H1 (cell line): Measurements from ENCODE around the gene TMEM209. TPM values are rescaled to one million over a fixed set of nuclear protein-coding genes. Genes with fewer than 3 reads are reported as not detected.

Source experiments
- CTCF ChIA-PET: fragments of 300-600 bp; sonication (Branson Sonifier 250); formaldehyde crosslinking; loops from one replicate; lab custom pipeline; 2021; ENCODE audit not compliant: partially characterized antibody; lab: Charles Lee
- POLR2A ChIA-PET: fragments of 300-600 bp; sonication (Branson Sonifier 250); formaldehyde crosslinking; loops from one replicate; lab custom pipeline; 2021; ENCODE audit warnings: inconsistent platforms; ENCODE audit not compliant: partially characterized antibody; lab: Charles Lee
- DNase-seq, 2 experiments: peaks; one replicate each; pipeline versions ENCODE4 v3.0.0 to v3.0.0-alpha.2; 2010 to 2022; ENCODE audit warnings: low spot score in 2 of 2, low read depth in 1 of 2, mixed read lengths in 1 of 2
- FAIRE-seq: peaks from 2 replicates; lab custom pipeline; 2011; peaks lifted over from hg19 to GRCh38; lab: Jason Lieb, UNC
- H2AFZ ChIP-seq: 2 replicates; pipeline ENCODE4 v1.8.1; 2012; ENCODE audit warnings: low read length, inconsistent platforms
- H2AK5ac ChIP-seq: 2 replicates; pipeline ENCODE4 v1.6.1; 2013; ENCODE audit warnings: low read depth, low read length
- H2BK120ac ChIP-seq: replicated peaks from 2 replicates; pipeline ENCODE3; 2013; ENCODE audit warnings: low read depth, low read length, inconsistent platforms
- H2BK12ac ChIP-seq: 2 replicates; pipeline ENCODE4 v1.6.1; 2013; ENCODE audit warnings: low read depth, low read length
- H2BK15ac ChIP-seq: 2 replicates; pipeline ENCODE4 v1.6.1; 2013; ENCODE audit warnings: low read length
- H2BK20ac ChIP-seq: 2 replicates; pipeline ENCODE4 v1.6.1; 2013; ENCODE audit warnings: low read length
- H2BK5ac ChIP-seq: 2 replicates; pipeline ENCODE4 v1.6.1; 2013; ENCODE audit warnings: low read depth, low read length
- H3K14ac ChIP-seq: 2 replicates; pipeline ENCODE4 v1.6.1; 2013; ENCODE audit warnings: inconsistent platforms; ENCODE audit not compliant: insufficient read length
- H3K18ac ChIP-seq: 2 replicates; pipeline ENCODE4 v1.6.1; 2013; ENCODE audit warnings: low read length; ENCODE audit errors: extremely low read depth
- H3K23ac ChIP-seq: 2 replicates; pipeline ENCODE4 v1.6.1; 2013; ENCODE audit warnings: inconsistent platforms; ENCODE audit not compliant: insufficient read length
- H3K23me2 ChIP-seq: 2 replicates; pipeline ENCODE4 v1.6.1; 2013; ENCODE audit warnings: low read depth, low read length
- H3K27ac ChIP-seq: 2 replicates; pipeline ENCODE4 v1.6.1; 2011; ENCODE audit warnings: low read depth, low read length, inconsistent platforms
- H3K27me3 ChIP-seq, 4 experiments: replicated peaks in 1 of 4; 1 replicate in 1 of 4; 2 replicates in 3 of 4; pipeline versions ENCODE4 v1.6.1 to v1.8.1; 2011 to 2013; ENCODE audit warnings: low read length in 3 of 4, mild to moderate bottlenecking in 3 of 4, inconsistent platforms in 2 of 4, mixed read lengths in 2 of 4, moderate library complexity in 1 of 4; ENCODE audit not compliant: control insufficient read depth in 3 of 4, insufficient read depth in 3 of 4; ENCODE audit errors: extremely low read depth in 1 of 4
- H3K36me3 ChIP-seq, 4 experiments: 2 replicates each; pipeline versions ENCODE4 v1.6.1 to v1.8.1; 2011 to 2013; ENCODE audit warnings: mild to moderate bottlenecking in 4 of 4, low read length in 3 of 4, moderate library complexity in 2 of 4, control low read depth in 1 of 4, inconsistent platforms in 1 of 4; ENCODE audit not compliant: insufficient read depth in 4 of 4, control insufficient read depth in 2 of 4
- H3K4ac ChIP-seq: replicated peaks from 2 replicates; pipeline ENCODE3; 2013; ENCODE audit warnings: low read length, low read depth, mixed read lengths, inconsistent platforms; ENCODE audit not compliant: insufficient read length
- H3K4me1 ChIP-seq, 4 experiments: replicated peaks in 1 of 4; 1 replicate in 1 of 4; 2 replicates in 3 of 4; pipeline versions ENCODE4 v1.6.1 to v1.8.1; 2011 to 2013; ENCODE audit warnings: low read length in 3 of 4, inconsistent platforms in 2 of 4, mixed read lengths in 1 of 4; ENCODE audit not compliant: insufficient read depth in 4 of 4, control insufficient read depth in 3 of 4
- H3K4me2 ChIP-seq, 2 experiments: 2 replicates each; pipeline versions ENCODE4 v1.6.1 to v1.8.1; 2011 to 2013; ENCODE audit warnings: low read depth in 2 of 2, low read length in 2 of 2, control low read depth in 1 of 2, inconsistent platforms in 1 of 2, mild to moderate bottlenecking in 1 of 2; ENCODE audit not compliant: insufficient read depth in 1 of 2
- H3K4me3 ChIP-seq, 4 experiments: fragments of 200-600, 300-600 bp in 1 of 4; sonication (generic), shearing (Covaris generic), sonication (Bioruptor Twin) in 1 of 4; 2 replicates each; pipeline versions ENCODE4 v1.5.1 to v1.8.1; 2011 to 2016; ENCODE audit warnings: low read length in 4 of 4, low read depth in 3 of 4, control low read depth in 2 of 4, inconsistent platforms in 2 of 4, mild to moderate bottlenecking in 2 of 4, mixed read lengths in 1 of 4, moderate library complexity in 1 of 4; ENCODE audit not compliant: insufficient read depth in 2 of 4; ENCODE audit errors: extremely low read depth in 1 of 4
- H3K56ac ChIP-seq: replicated peaks from 2 replicates; pipeline ENCODE3; 2013; ENCODE audit warnings: low read depth, mild to moderate bottlenecking, mixed read lengths, low read length, inconsistent platforms; ENCODE audit not compliant: insufficient read length
- H3K79me1 ChIP-seq: 2 replicates; pipeline ENCODE4 v1.6.1; 2013; ENCODE audit warnings: low read depth, low read length, control low read depth
- H3K79me2 ChIP-seq, 2 experiments: 2 replicates each; pipeline versions ENCODE4 v1.6.1 to v1.8.1; 2012 to 2013; ENCODE audit warnings: low read length in 2 of 2, mild to moderate bottlenecking in 2 of 2, inconsistent platforms in 1 of 2; ENCODE audit not compliant: insufficient read depth in 2 of 2, control insufficient read depth in 1 of 2
- H3K9ac ChIP-seq, 4 experiments: replicated peaks in 1 of 4; 1 replicate in 1 of 4; 2 replicates in 3 of 4; pipeline versions ENCODE4 v1.6.1 to v1.8.1; 2011 to 2013; ENCODE audit warnings: low read depth in 3 of 4, low read length in 3 of 4, control low read depth in 2 of 4, mild to moderate bottlenecking in 2 of 4, moderate library complexity in 2 of 4, inconsistent platforms in 1 of 4; ENCODE audit errors: extremely low read depth in 1 of 4
- H3K9me3 ChIP-seq, 2 experiments: 2 replicates each; pipeline versions ENCODE4 v1.6.1 to v1.8.1; 2012 to 2013; ENCODE audit warnings: mild to moderate bottlenecking in 2 of 2, moderate library complexity in 2 of 2, control low read depth in 1 of 2, inconsistent platforms in 1 of 2, low read depth in 1 of 2, low read length in 1 of 2, mixed read lengths in 1 of 2; ENCODE audit not compliant: insufficient read depth in 2 of 2
- H4K20me1 ChIP-seq, 2 experiments: replicated peaks in 1 of 2; 2 replicates each; pipeline versions ENCODE3 to v1.8.1; 2011 to 2013; ENCODE audit warnings: inconsistent platforms in 2 of 2, low read length in 2 of 2, mild to moderate bottlenecking in 1 of 2; ENCODE audit not compliant: insufficient read depth in 2 of 2, control insufficient read depth in 1 of 2
- H4K5ac ChIP-seq: 2 replicates; pipeline ENCODE4 v1.6.1; 2013; ENCODE audit warnings: low read length, low read depth, mixed read lengths, inconsistent platforms; ENCODE audit not compliant: insufficient read length
- H4K8ac ChIP-seq: 2 replicates; pipeline ENCODE4 v1.8.0; 2013; ENCODE audit warnings: mild to moderate bottlenecking, moderate library complexity, low read length, inconsistent platforms; ENCODE audit not compliant: insufficient read depth; ENCODE audit errors: extremely low read depth
- H4K91ac ChIP-seq: replicated peaks from 2 replicates; pipeline ENCODE3; 2013; ENCODE audit warnings: low read length, mixed read lengths, inconsistent platforms; ENCODE audit not compliant: insufficient read length
- NANOG ChIP-seq: IDR thresholded peaks from 2 replicates; pipeline ENCODE4 v1.6.1; 2011; ENCODE audit warnings: low read length, low read depth, mild to moderate bottlenecking, inconsistent platforms; ENCODE audit not compliant: insufficient read depth, poor library complexity, severe bottlenecking
- WGBS, 2 experiments: shearing (Covaris generic) in 1 of 2; methylation state at CpG; one replicate each; pipeline versions ENCODE4 v1.1.6 to v1.1.7; 2013 to 2015; ENCODE audit warnings: low lambda C conversion rate in 2 of 2, mixed read lengths in 2 of 2, inconsistent platforms in 1 of 2, low coverage in 1 of 2, missing lambda C conversion rate in 1 of 2; ENCODE audit not compliant: insufficient replicate concordance in 2 of 2, insufficient coverage in 1 of 2, insufficient read length in 1 of 2; ENCODE audit errors: extremely low coverage in 1 of 2, missing lambda C conversion rate in 1 of 2; 5-methylcytosine and 5-hydroxymethylcytosine counted together
- polyA plus RNA-seq, 7 experiments: library from polyadenylated mRNA; depleted of rRNA in 3 of 7; stranded (reverse) in 5 of 7; unstranded in 2 of 7; fragments of >200 nt in 5 of 7; fragments of 200-250 nt in 2 of 7; gene quantifications; 1 replicate in 5 of 7; 2 replicates in 1 of 7; 4 replicates in 1 of 7; pipeline versions ENCODE4 v1.2.1 to v1.2.3, GENCODE V29; 2011 to 2013; ENCODE audit warnings: missing spikeins in 2 of 7, mixed read lengths in 2 of 7
- total RNA-seq: library from RNA; stranded (reverse); fragmentation: NEBNext Ultra II Directional; extraction: Animal tissue kit (Norgen Biotek cat#: 25700); gene quantifications from 2 replicates; pipeline ENCODE4 v1.2.1, GENCODE V29; 2021

Gene TMEM209
- total and polyA plus RNA-seq, 2 of the 8 experiments (the other 6 are each of a cell fraction or from before 2014, with no cell fraction given), result 28.5 to 30.5 TPM

DNA sequence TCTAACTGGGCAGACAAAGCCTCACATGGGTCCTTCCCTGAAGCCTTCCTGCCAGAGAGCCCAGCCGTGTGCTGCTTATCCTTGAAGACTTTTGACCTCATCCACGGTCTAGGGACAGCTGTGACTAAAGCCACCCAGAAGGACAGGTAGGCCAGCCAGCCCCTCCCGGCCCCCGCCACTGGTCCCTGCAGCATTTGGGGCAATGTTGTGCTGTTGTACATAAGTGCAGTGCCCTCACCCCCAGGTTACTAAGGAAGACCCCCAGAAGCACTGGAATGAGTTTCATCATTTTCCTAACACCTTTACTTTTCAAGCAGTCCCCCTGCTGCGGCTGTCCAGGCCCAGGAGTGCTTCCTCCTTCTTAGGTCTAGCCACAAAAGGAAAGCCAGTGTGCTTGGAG lies 43.0 kb downstream of the TMEM209 start:
- CTCF ChIA-PET, result interaction anchor here (1.0 to 1.6 kb wide), 4 partner anchors 20 to 90 kb away, joined by 3 to 4 read pairs (median 3); no protein-coding TSS in a partner anchor
- H4K5ac ChIP-seq, result no peak overlapping the region
- no peak for TF ChIP-seq NANOG
- H2BK120ac ChIP-seq, result no peak overlapping the region
- peaks cover 3 to 26% (median 8%) of the 10 kb centered on the region in 4 experiments; a peak in 6 of 8 replicates for H3K36me3 ChIP-seq
- no peak overlapping the region for H4K91ac ChIP-seq
- no peak overlapping the region for H3K4me3 ChIP-seq
- no peaks in the 10 kb centered on the region for H4K20me1 ChIP-seq
- no peak overlapping the region for H2AK5ac ChIP-seq
- no peaks in the 10 kb centered on the region for H3K23me2 ChIP-seq
- DNase-seq, result no peak
- no peak for FAIRE-seq
- H3K18ac ChIP-seq, result no peak overlapping the region
- no peak overlapping the region for H2AFZ ChIP-seq
- H3K79me1 ChIP-seq, result no peaks in the 10 kb centered on the region
- H4K8ac ChIP-seq, result no peak overlapping the region
- H3K27ac ChIP-seq, result no peak overlapping the region
- H3K79me2 ChIP-seq, result no peaks in the 10 kb centered on the region
- H3K4ac ChIP-seq, result no peak overlapping the region
- no peaks in the 10 kb centered on the region; a peak in 1 of 4 replicates for H3K9me3 ChIP-seq
- no peak overlapping the region for H2BK20ac ChIP-seq
- no peak overlapping the region for H3K23ac ChIP-seq
- H3K4me2 ChIP-seq, result no peak overlapping the region
- 79% methylated on average over 5 of the region's 5 CpGs; no CpG with 5 or more reads in 1 of the 2 experiments for WGBS, 2 experiments
- H3K27me3 ChIP-seq, result no peaks in the 10 kb centered on the region
- no peaks in the 10 kb centered on the region for H3K4me1 ChIP-seq
- H3K14ac ChIP-seq, result no peak overlapping the region
- no peak overlapping the region for H3K9ac ChIP-seq
- H2BK12ac ChIP-seq, result no peak overlapping the region
- POLR2A ChIA-PET, result interaction anchor here (0.5 kb wide), 1 partner anchor 15 kb away, joined by 3 read pairs; no protein-coding TSS in a partner anchor
- no peak overlapping the region for H2BK5ac ChIP-seq
- H3K56ac ChIP-seq, result no peak overlapping the region
- no peak overlapping the region for H2BK15ac ChIP-seq
